ENCODE results near the gene DNAJC12. TPM values are rescaled to one million over a fixed set of nuclear protein-coding genes. Genes with fewer than 3 reads are reported as not detected.
"Not testable (repeated sequence)": the region's sequence is repeated elsewhere in the genome, so short reads cannot be mapped to it uniquely, and the experiment has no call there.

The DNAJC12 gene
- total and polyA plus RNA-seq, 2 donors (not counting 1 experiment from before 2014, with no cell fraction given) = 0.19 TPM; not detected in 1

- CTCF ChIA-PET = interaction anchor here (2.1 kb wide), 1 partner anchor 18 kb away, joined by 7 read pairs; no protein-coding TSS in a partner anchor
- Mint-ChIP-seq H3K9me3 (ENCODE audit: insufficient read depth) (peaks cover 4% of the 10 kb centered on the region), H3K27me3 (no peaks in the 10 kb centered on the region), H3K4me1 (peaks cover 3% of the 10 kb centered on the region), H3K27ac (no peak overlapping the region), H3K4me3 (no peak overlapping the region)
- no CpG with 5 or more reads among the region's 1 CpG for WGBS (ENCODE audit: insufficient coverage)
- no peaks in the 10 kb centered on the region for H3K27me3 ChIP-seq (replicated peaks in 1 of 4; ENCODE audit: control extremely low read depth in 1 of 4, control insufficient read depth in 3 of 4, insufficient read depth in 4 of 4, low read length in 3 of 4)
- H3K79me2 ChIP-seq (ENCODE audit: control insufficient read depth, insufficient read depth, low read length) = no peaks in the 10 kb centered on the region
- H3K4me1 ChIP-seq (ENCODE audit: control insufficient read depth in 2 of 2, insufficient read depth in 2 of 2, low read length in 2 of 2) = peaks cover 0 to 3% of the 10 kb centered on the region in 2 donors
- intact Hi-C loops (cut with micrococcal nuclease) = no loop called here
- no peak overlapping the region for H3K9ac ChIP-seq (ENCODE audit: low read length)
- H3K36me3 ChIP-seq (replicated peaks in 1 of 2; ENCODE audit: control extremely low read depth in 1 of 2, control insufficient read depth in 1 of 2, extremely low read depth in 1 of 2, insufficient read depth in 2 of 2, low read length in 1 of 2) = no peaks in the 10 kb centered on the region
- no peak overlapping the region for H3K4me3 ChIP-seq (ENCODE audit: control extremely low read depth in 1 of 5, extremely low read depth in 1 of 5, insufficient read depth in 1 of 5, low read depth in 2 of 5, low read length in 4 of 5)
- POLR2A ChIA-PET = no interaction called here
- peaks cover 0 to 4% (median 2%) of the 10 kb centered on the region in 3 donors for H3K9me3 ChIP-seq (ENCODE audit: control extremely low read depth in 1 of 3, control insufficient read depth in 2 of 3, insufficient read depth in 1 of 3, low read length in 2 of 3)
- ATAC-seq (ENCODE audit: low read depth) (no peak), DNase-seq (no peak)
- TF ChIP-seq EZH2 (IDR thresholded peaks at IDR 0.05; ENCODE audit: borderline replicate concordance, insufficient read depth, low read depth, low read length, poor library complexity, severe bottlenecking) (no peak), CTCF (IDR thresholded peaks at IDR 0.05) (no peak)
- no peak overlapping the region for H3K4me2 ChIP-seq (replicated peaks; ENCODE audit: low read depth, low read length, poor library complexity, severe bottlenecking)
- H4K20me1 ChIP-seq (ENCODE audit: control insufficient read depth, insufficient read depth, low read length, poor library complexity, severe bottlenecking) = no peaks in the 10 kb centered on the region
- H2AFZ ChIP-seq (ENCODE audit: insufficient read depth, low read depth, low read length, poor library complexity, severe bottlenecking) = no peak overlapping the region
- no peak overlapping the region for H3K27ac ChIP-seq (ENCODE audit: low read length in 2 of 2)
These were observed 1.0 kb downstream of the DNAJC12 start for GRCh38 chr10:67836972-67837371.

GRCh38 chr10:67836488-67836887, 1.5 kb downstream of the DNAJC12 start:
- no peak overlapping the region for H3K4me3 ChIP-seq (ENCODE audit: control extremely low read depth in 1 of 5, extremely low read depth in 1 of 5, insufficient read depth in 1 of 5, low read depth in 2 of 5, low read length in 4 of 5)
- no peak overlapping the region for H3K4me3 Mint-ChIP-seq
- H3K79me2 ChIP-seq (ENCODE audit: control insufficient read depth, insufficient read depth, low read length) = no peaks in the 10 kb centered on the region
- H3K4me1 Mint-ChIP-seq = peaks cover 3% of the 10 kb centered on the region
- no peaks in the 10 kb centered on the region for H3K27me3 Mint-ChIP-seq
- no peak overlapping the region for H3K4me2 ChIP-seq (replicated peaks; ENCODE audit: low read depth, low read length, poor library complexity, severe bottlenecking)
- H3K4me1 ChIP-seq (ENCODE audit: control insufficient read depth in 2 of 2, insufficient read depth in 2 of 2, low read length in 2 of 2) = peaks cover 0 to 3% of the 10 kb centered on the region in 2 donors
- no peaks in the 10 kb centered on the region for H3K9me3 ChIP-seq (ENCODE audit: control extremely low read depth in 1 of 3, control insufficient read depth in 2 of 3, insufficient read depth in 1 of 3, low read length in 2 of 3)
- peaks cover under 1% of the 10 kb centered on the region for H3K9me3 Mint-ChIP-seq (ENCODE audit: insufficient read depth)
- no peak overlapping the region for H2AFZ ChIP-seq (ENCODE audit: insufficient read depth, low read depth, low read length, poor library complexity, severe bottlenecking)
- H3K9ac ChIP-seq (ENCODE audit: low read length) = no peak overlapping the region
- CTCF ChIA-PET = interaction anchor here (0.7 kb wide), 2 partner anchors 16 to 53 kb away, joined by 3 to 4 read pairs; no protein-coding TSS in a partner anchor
- no peaks in the 10 kb centered on the region for H4K20me1 ChIP-seq (ENCODE audit: control insufficient read depth, insufficient read depth, low read length, poor library complexity, severe bottlenecking)
- POLR2A ChIA-PET = no interaction called here
- no peak for ATAC-seq (ENCODE audit: low read depth)
- WGBS (ENCODE audit: insufficient coverage) = no CpG with 5 or more reads among the region's 2 CpGs
- no peak overlapping the region for H3K27ac ChIP-seq (ENCODE audit: low read length in 2 of 2)
- intact Hi-C loops (cut with micrococcal nuclease) = no loop called here
- no peak for TF ChIP-seq EZH2 (IDR thresholded peaks at IDR 0.05; ENCODE audit: borderline replicate concordance, insufficient read depth, low read depth, low read length, poor library complexity, severe bottlenecking)
- no peak for TF ChIP-seq CTCF (IDR thresholded peaks at IDR 0.05)
- H3K36me3 ChIP-seq (replicated peaks in 1 of 2; ENCODE audit: control extremely low read depth in 1 of 2, control insufficient read depth in 1 of 2, extremely low read depth in 1 of 2, insufficient read depth in 2 of 2, low read length in 1 of 2) = no peaks in the 10 kb centered on the region
- DNase-seq = no peak
- H3K27ac Mint-ChIP-seq = no peak overlapping the region
- H3K27me3 ChIP-seq (replicated peaks in 1 of 4; ENCODE audit: control extremely low read depth in 1 of 4, control insufficient read depth in 3 of 4, insufficient read depth in 4 of 4, low read length in 3 of 4) = no peaks in the 10 kb centered on the region

- CTCF ChIA-PET = interaction anchor here (0.7 kb wide), 2 partner anchors 15 to 53 kb away, joined by 3 to 4 read pairs; no protein-coding TSS in a partner anchor
- no CpG with 5 or more reads among the region's 6 CpGs for WGBS (ENCODE audit: insufficient coverage)
- H3K4me1 Mint-ChIP-seq; H3K79me2 ChIP-seq (ENCODE audit: control insufficient read depth, insufficient read depth, low read length); H3K9me3 ChIP-seq (ENCODE audit: control extremely low read depth in 1 of 3, control insufficient read depth in 2 of 3, insufficient read depth in 1 of 3, low read length in 2 of 3); H3K27me3 ChIP-seq (replicated peaks in 1 of 4; ENCODE audit: control extremely low read depth in 1 of 4, control insufficient read depth in 3 of 4, insufficient read depth in 4 of 4, low read length in 3 of 4); POLR2A ChIA-PET; H2AFZ ChIP-seq (ENCODE audit: insufficient read depth, low read depth, low read length, poor library complexity, severe bottlenecking); H3K27ac Mint-ChIP-seq; H3K4me3 ChIP-seq (ENCODE audit: control extremely low read depth in 1 of 5, extremely low read depth in 1 of 5, insufficient read depth in 1 of 5, low read depth in 2 of 5, low read length in 4 of 5); ATAC-seq (ENCODE audit: low read depth); H3K27ac ChIP-seq (ENCODE audit: low read length in 2 of 2); DNase-seq; intact Hi-C loops (cut with micrococcal nuclease); H3K4me3 Mint-ChIP-seq; H3K36me3 ChIP-seq (replicated peaks in 1 of 2; ENCODE audit: control extremely low read depth in 1 of 2, control insufficient read depth in 1 of 2, extremely low read depth in 1 of 2, insufficient read depth in 2 of 2, low read length in 1 of 2); H3K27me3 Mint-ChIP-seq; H4K20me1 ChIP-seq (ENCODE audit: control insufficient read depth, insufficient read depth, low read length, poor library complexity, severe bottlenecking); H3K4me1 ChIP-seq (ENCODE audit: control insufficient read depth in 2 of 2, insufficient read depth in 2 of 2, low read length in 2 of 2); H3K9me3 Mint-ChIP-seq (ENCODE audit: insufficient read depth); H3K9ac ChIP-seq (ENCODE audit: low read length); H3K4me2 ChIP-seq (replicated peaks; ENCODE audit: low read depth, low read length, poor library complexity, severe bottlenecking): not testable (repeated sequence)
These were observed 2.2 kb downstream of the DNAJC12 start for GRCh38 chr10:67835541-67836394.
